HG03460 (cell line): ENCODE data around the gene EDN3.

Source experiments
- ATAC-seq: cut with Tn5 transposase; IDR thresholded peaks from one replicate; pipeline ENCODE4 v1.9.1; 2021; ENCODE audit not compliant: unreplicated experiment

Gene EDN3

DNA sequence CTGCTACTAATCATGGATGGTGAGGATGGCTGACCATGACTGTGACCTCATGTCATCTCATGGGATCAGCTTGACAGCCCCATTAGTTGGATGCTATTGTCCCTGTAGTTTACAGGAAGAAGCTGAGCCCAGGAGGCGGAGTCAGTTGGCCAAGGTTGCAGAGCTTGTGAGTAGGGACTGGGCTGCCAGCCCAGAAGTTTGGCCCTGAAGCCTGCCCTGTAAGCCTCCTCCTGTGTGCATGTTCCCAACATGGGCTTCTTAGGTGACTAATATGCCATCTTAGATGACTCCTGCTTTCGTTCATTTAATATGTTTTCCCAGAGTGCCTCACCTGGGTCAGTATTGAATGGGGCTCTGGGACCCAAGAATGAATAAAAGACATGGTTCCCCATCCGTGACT lies 6.9 kb downstream of the EDN3 start:
- ATAC-seq = no peak

DNA sequence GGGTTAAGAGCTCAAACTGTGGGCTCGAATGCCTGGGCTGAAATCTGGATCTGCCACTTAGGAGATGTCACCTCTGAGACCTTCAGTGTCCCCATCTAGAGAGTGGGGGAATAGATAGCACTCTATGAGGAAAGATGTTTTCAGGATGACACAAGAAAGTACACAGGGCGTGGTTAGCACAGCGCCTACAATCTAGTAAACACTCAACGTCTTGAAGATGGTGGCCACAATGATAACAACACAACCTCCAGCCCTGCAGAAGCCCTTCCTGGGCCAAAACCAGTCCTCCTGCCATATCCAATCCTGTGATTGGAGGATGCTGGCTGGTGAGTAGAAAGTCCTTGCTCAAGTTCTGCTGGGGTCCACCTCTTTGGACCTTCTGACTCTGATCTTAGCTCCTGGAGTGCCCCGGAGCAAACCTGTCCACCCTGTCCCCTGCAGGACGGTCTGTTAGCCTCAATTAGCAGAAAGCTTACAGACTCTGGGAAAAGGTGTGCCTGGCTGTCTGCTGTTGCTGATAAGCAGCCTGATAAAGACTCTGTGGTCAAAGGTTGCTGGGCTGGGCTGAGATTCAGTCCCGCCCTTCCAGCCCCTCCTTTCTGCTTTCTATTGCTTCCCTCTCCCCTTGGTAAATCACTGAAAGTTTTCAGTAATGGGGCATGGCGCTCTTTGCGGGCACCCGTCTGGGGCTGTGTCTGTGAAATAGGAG lies 8.2 kb downstream of the EDN3 start:
- ATAC-seq = no peak

- ATAC-seq = no peak
Measured at GRCh38 chr20:59309218-59309617, 8.8 kb downstream of the EDN3 start.

- ATAC-seq = no peak
Measured at GRCh38 chr20:59314997-59315396, 14.6 kb downstream of the EDN3 start.

DNA sequence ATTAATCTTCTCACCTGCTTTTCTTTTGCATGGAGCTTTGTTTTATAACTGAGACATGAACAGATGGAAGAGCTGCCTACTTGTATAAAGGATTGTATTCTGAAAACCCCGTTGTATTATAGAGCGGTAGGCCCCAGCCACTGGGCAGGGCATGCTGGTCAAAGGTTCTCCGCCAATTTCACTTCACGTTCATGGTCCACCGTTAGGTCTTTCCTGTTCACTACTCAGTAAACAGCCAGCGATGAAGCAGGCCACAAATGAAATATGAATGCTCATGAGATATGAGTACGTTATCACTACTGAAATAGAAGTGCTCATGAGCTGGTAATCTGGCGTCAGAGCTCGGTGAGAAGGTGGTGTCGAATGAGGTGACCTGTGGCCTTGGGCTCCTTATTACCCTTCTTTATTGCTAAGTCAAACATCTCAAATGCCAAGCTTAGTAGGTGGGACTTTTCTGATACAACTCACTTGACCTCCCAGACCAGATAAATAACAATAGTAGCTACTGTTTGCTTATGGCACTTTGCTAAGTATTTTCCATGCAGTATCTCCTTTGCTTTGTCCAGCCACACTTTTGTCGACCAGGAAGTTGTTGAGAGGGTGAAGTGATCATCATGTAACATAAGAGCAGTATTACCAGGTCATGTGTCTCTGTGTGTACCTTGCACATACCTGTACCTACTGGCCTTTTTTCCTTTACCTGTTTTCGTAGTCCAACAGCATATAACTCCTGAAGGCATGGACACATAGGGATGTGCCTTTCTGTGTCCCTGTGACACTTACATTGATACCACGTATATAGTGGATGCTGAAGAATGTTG lies 16.7 kb downstream of the EDN3 start:
- no peak for ATAC-seq

- no peak for ATAC-seq
Measured at GRCh38 chr20:59318201-59318790, 17.9 kb downstream of the EDN3 start.

GRCh38 chr20:59318803-59319202 lies 18.4 kb downstream of the EDN3 start:
- no peak for ATAC-seq

DNA sequence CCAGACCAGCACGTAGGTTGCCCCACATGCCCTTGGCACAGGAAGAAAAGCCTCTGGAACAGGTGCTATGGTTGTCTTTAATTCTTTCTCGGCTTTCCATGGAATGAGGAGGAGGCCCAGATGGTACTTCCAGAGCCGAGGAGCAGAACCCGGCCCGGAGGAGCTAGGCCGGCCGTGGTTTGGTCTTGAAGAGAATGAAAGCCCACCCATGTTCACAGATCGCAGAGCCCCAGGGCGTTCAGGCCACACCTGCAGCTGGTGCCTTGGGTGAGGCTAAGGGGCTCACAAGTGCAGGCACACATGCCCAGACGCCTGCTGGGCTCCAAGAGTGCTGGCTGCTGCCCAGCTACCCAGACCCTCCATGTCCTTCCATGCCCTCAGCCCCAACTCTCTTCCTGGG lies 20.0 kb downstream of the EDN3 start:
- no peak for ATAC-seq

GRCh38 chr20:59320854-59321647 lies 20.6 kb downstream of the EDN3 start:
- ATAC-seq = no peak

DNA sequence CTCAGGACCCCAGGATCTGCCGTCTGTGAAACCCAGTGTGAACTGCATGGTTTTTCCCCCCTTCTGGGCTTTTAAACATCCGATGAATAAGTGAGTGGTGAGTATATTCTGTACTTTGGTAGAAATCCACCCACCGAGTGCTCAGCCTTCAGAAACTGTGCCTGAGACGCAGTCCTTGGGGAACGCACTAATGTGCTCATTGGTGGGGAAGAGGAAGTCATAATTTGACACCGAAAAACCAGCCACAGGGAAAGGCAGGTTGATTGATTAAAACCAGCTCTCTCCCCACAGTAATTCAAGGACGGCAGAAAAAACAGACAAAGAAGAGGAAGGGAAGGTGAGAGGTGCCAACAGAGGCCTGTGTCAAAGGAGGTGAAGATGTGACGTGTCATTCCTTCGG lies 21.7 kb downstream of the EDN3 start:
- no peak for ATAC-seq

DNA sequence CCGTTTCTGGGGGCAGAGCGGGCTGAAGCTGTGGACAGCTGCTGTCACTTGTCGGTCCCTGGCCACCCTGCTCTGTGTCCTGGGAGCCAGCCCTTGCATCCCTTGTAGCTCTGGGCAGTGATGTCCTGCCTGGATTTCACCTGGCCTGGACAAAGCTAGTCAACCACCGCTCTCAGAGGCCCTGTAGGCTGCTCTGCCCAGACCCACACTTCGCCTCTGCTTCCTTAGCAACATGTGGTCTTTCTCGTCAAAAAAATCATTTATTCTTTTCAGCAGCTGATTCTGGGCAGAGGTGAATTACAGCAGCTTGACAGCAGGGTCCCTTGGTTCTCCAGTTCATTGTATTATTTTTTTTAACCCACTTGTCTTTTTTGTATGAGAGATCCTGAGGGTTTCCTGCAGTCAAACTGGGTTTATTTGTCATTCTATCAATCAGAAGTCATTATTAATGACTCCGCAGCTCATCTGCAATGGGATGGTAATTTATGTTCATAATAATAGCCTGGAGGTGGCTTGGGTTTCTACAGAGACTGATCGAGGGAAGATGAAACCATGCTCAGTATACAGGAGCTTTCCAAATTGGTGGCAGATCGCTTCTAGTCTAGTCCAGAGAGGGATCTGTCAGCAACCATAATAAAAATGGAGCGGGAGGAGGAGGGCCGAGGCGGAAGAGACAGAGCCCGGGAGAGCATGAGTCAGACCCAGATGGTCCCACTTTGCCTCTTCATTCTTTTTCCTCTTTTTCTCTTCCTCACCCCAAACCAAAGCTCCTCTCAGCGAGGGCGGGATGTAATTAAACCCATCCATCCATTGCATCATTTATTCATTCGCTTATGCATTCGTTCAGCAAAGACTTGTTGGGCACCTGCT lies 22.4 kb downstream of the EDN3 start:
- ATAC-seq = no peak

GRCh38 chr20:59323731-59324130 lies 23.3 kb downstream of the EDN3 start:
- ATAC-seq = no peak

DNA sequence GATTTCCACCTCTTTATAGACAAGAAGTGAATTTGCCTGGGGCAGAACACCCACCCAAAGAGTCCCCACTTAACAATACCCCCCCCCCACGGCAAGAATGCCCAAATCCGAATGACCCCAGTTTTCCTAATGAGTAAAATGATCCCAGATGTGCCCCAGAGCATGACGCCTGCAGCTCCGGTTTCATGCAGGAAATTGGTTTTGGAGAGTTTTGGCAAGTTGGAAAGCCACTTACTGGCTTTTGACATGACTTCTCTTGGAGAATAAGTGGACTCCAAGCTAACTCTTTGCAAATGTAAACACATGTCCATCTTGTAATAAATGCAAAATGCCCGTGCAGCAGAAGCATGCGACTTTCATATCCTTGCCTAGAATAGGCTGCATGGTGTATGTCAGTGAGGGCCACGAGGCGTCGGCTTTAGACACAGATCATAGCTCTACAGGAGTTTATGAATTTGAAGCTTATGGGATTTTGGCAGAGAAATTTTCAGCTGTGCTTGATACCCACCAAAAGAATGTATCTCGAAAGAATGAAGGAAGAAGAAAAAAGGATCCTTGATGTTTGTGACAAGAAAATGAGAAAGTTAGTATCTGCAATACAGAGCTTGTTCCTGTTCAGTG lies 24.2 kb downstream of the EDN3 start:
- ATAC-seq = no peak

- ATAC-seq = no peak
Measured at GRCh38 chr20:59325142-59325523, 24.7 kb downstream of the EDN3 start.

GRCh38 chr20:59326188-59326587 lies 25.8 kb downstream of the EDN3 start:
- no peak for ATAC-seq

- no peak for ATAC-seq
Measured at GRCh38 chr20:59328071-59328470, 27.7 kb downstream of the EDN3 start.

GRCh38 chr20:59331721-59332329 lies 31.4 kb downstream of the EDN3 start:
- no peak for ATAC-seq

- no peak for ATAC-seq
Measured at GRCh38 chr20:59333260-59333845, 32.9 kb downstream of the EDN3 start.

DNA sequence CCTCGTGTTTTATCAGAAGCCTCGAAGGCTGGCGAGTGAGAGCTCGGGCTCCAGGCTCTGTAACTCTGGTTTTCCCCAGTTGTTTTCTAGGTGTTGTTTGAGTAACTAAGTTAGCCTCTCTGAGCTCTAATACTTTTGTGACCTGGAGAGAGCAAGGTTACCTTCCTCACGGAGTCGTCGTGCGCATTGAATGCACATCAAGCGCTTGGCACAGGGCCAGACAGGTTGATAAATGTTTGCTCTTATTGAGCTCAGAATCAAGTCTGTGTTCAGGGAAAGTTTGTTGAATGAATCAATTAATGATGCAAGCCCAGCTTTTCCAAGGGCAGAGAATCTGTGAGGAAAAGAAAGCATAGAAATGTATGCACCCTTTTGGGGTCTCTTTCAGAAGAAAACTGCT lies 33.5 kb downstream of the EDN3 start:
- no peak for ATAC-seq
